K562 (cell line): Measurements from ENCODE around the gene EOGT. TPM values are rescaled to one million over a fixed set of nuclear protein-coding genes. Genes with fewer than 3 reads are reported as not detected.

Experiments used
- ATAC-seq: fragments of 200-7000 bp; cut with Tn5 transposase; 3 replicates; pipeline ENCODE4 v1.9.1; 2020; ENCODE audit warnings: moderate library complexity
- BruUV-seq: library from RNA; stranded (reverse); fragments of 400-500 nt; replicated peaks from 2 replicates; lab custom pipeline; 2021; lab: Mats Ljungman, UMichigan
- CTCF ChIA-PET: fragments of 300-600 bp; formaldehyde crosslinking; extraction: SDS; loops from one replicate; lab custom pipeline; 2021; ENCODE audit warnings: low intra/inter-chr PET ratio; lab: Yijun Ruan, JAX
- POLR2A ChIA-PET: fragments of 300-600, 350-650 bp; sonication (Branson Sonifier 250); formaldehyde crosslinking; extraction: SDS; loops from one replicate; lab custom pipeline; 2021; ENCODE audit warnings: antibody characterized with exemption, inconsistent platforms; lab: Yijun Ruan, JAX
- DNase-seq, 4 experiments: peaks; one replicate each; pipeline versions ENCODE4 v3.0.0 to v3.0.0-alpha.2; 2011 to 2018; ENCODE audit warnings: low spot score in 3 of 4, mixed read lengths in 3 of 4; ENCODE audit errors: extremely low read depth in 1 of 4
- FAIRE-seq: peaks from 2 replicates; lab custom pipeline; 2011; peaks lifted over from hg19 to GRCh38; lab: Jason Lieb, UNC
- H2AFZ ChIP-seq: 2 replicates; pipeline ENCODE4 v1.6.0; 2011; ENCODE audit warnings: low read depth, low read length, control low read depth, inconsistent platforms
- H3K27ac ChIP-seq: fragments of 200-600 bp; 3 replicates; pipeline ENCODE4 v1.8.0; 2011; ENCODE audit warnings: low read depth, mild to moderate bottlenecking, control low read depth, inconsistent platforms, low read length, moderate library complexity, mixed read lengths; ENCODE audit errors: extremely low read depth
- H3K27me3 ChIP-seq, 2 experiments: fragments of 300-600 bp in 1 of 2; 2 replicates in 1 of 2; 3 replicates in 1 of 2; pipeline versions ENCODE4 v1.6.0 to v1.8.0; 2011; ENCODE audit warnings: inconsistent platforms in 2 of 2, low read length in 2 of 2, mild to moderate bottlenecking in 1 of 2, mixed read lengths in 1 of 2, moderate library complexity in 1 of 2; ENCODE audit not compliant: control insufficient read depth in 2 of 2, insufficient read depth in 2 of 2
- H3K36me3 ChIP-seq: fragments of 300-600 bp; 3 replicates; pipeline ENCODE4 v1.8.0; 2011; ENCODE audit warnings: mild to moderate bottlenecking, low read length, inconsistent platforms; ENCODE audit not compliant: control insufficient read depth, insufficient read depth
- H3K4me1 ChIP-seq, 2 experiments: fragments of 200-600 bp in 1 of 2; replicated peaks in 1 of 2; 2 replicates in 1 of 2; 3 replicates in 1 of 2; pipeline versions ENCODE4 v1.5.1 to v1.8.0; 2011; ENCODE audit warnings: inconsistent platforms in 2 of 2, low read length in 2 of 2, mild to moderate bottlenecking in 1 of 2, mixed read lengths in 1 of 2, moderate library complexity in 1 of 2; ENCODE audit not compliant: control insufficient read depth in 2 of 2, insufficient read depth in 2 of 2
- H3K4me2 ChIP-seq: 2 replicates; pipeline ENCODE4 v1.6.1; 2011; ENCODE audit warnings: low read length, control low read depth, inconsistent platforms, mixed read lengths; ENCODE audit not compliant: insufficient read depth
- H3K4me3 ChIP-seq: fragments of 200-600 bp; sonication (generic), shearing (Covaris generic); 2 replicates; pipeline ENCODE4 v1.5.1; 2016; ENCODE audit warnings: control low read depth, inconsistent platforms
- H3K79me2 ChIP-seq: fragments of 200-600 bp; 3 replicates; pipeline ENCODE4 v1.8.0; 2011; ENCODE audit warnings: low read length, inconsistent platforms; ENCODE audit not compliant: control insufficient read depth, insufficient read depth
- H3K9ac ChIP-seq, 2 experiments: 2 replicates each; pipeline versions ENCODE4 v1.6.0 to v1.6.1; 2011; ENCODE audit warnings: low read depth in 2 of 2, low read length in 2 of 2, control low read depth in 1 of 2, inconsistent platforms in 1 of 2, mild to moderate bottlenecking in 1 of 2, mixed read lengths in 1 of 2; ENCODE audit not compliant: insufficient read depth in 1 of 2
- H3K9me1 ChIP-seq: one replicate; pipeline ENCODE4 v1.6.0; 2011; ENCODE audit warnings: inconsistent platforms, mild to moderate bottlenecking, low read length, moderate library complexity; ENCODE audit not compliant: control insufficient read depth, insufficient read depth
- H3K9me3 ChIP-seq: replicated peaks from 2 replicates; pipeline ENCODE4 v1.5.1; 2011; ENCODE audit warnings: low read depth, low read length, inconsistent platforms; ENCODE audit not compliant: control insufficient read depth, insufficient read depth
- H4K20me1 ChIP-seq: replicated peaks from 2 replicates; pipeline ENCODE4 v1.6.1; 2011; ENCODE audit warnings: low read length, inconsistent platforms, mixed read lengths; ENCODE audit not compliant: control insufficient read depth, insufficient read depth
- CEBPZ ChIP-seq: fragments of 150-350 bp; IDR thresholded peaks from 2 replicates; pipeline ENCODE4 v1.6.1; 2014; ENCODE audit warnings: low read depth, mild to moderate bottlenecking, low read length, borderline replicate concordance
- MLLT1 ChIP-seq, 2 experiments: fragments of 450-650 bp; IDR thresholded peaks; 2 replicates each; pipeline ENCODE4 v1.6.1; 2016
- PYGO2 ChIP-seq: fragments of 450-650 bp; IDR thresholded peaks from 2 replicates; pipeline ENCODE4 v1.6.1; 2016; ENCODE audit warnings: mild to moderate bottlenecking, missing genetic modification characterization, moderate library complexity, missing compliant biosample characterization
- ZNF699 ChIP-seq: fragments of 250-450 bp; sonication (Bioruptor Pico); IDR thresholded peaks from 2 replicates; pipeline ENCODE4 v1.8.0; 2021; ENCODE audit warnings: mild to moderate bottlenecking, moderate library complexity; ENCODE audit not compliant: insufficient replicate concordance
- WGBS: fragments of 100-300 bp; shearing (Covaris generic); methylation state at CpG from one replicate; pipeline ENCODE4 v1.1.6; 2016; ENCODE audit warnings: low coverage, mixed read lengths; ENCODE audit not compliant: insufficient coverage; ENCODE audit errors: missing lambda C conversion rate; 5-methylcytosine and 5-hydroxymethylcytosine counted together
- in situ Hi-C: fragments of 300-500 bp; cut with MboI; formaldehyde crosslinking; loops from 4 replicates; pipeline ENCODE4 v1.15.0; 2018; ENCODE audit warnings: inconsistent platforms, mixed read lengths
- intact Hi-C: fragments of 100-400 bp; cut with micrococcal nuclease; formaldehyde crosslinking; loops from 2 replicates; pipeline ENCODE4 v1.14.2; 2022
- polyA plus RNA-seq, 8 experiments: library from polyadenylated mRNA; depleted of rRNA in 4 of 8; stranded (reverse) in 5 of 8; unstranded in 3 of 8; fragments of >200 nt; fragmentation: Nextera tagmentation in 2 of 8; fragmentation: Illumina TruSeq in 1 of 8; extraction: Ambion mirVana in 2 of 8; extraction: Trizol in 1 of 8; gene quantifications; 2 replicates each; pipeline versions ENCODE4 v1.2.1 to v1.2.3, GENCODE V29; 2011 to 2014; ENCODE audit warnings: inconsistent platforms in 1 of 8, missing spikeins in 1 of 8
- total RNA-seq, 7 experiments: library from RNA; depleted of rRNA in 6 of 7; stranded (reverse); fragments of >200 nt in 6 of 7; fragmentation: Illumina TruSeq in 2 of 7; extraction: Trizol in 2 of 7; gene quantifications; 2 replicates each; pipeline versions ENCODE4 v1.2.1 to v1.2.3, GENCODE V29; 2011 to 2021; ENCODE audit warnings: low replicate concordance in 1 of 7

The EOGT gene
- total and polyA plus RNA-seq, 9 of the 15 experiments (the other 6 are each of a cell fraction or from before 2014, with no cell fraction given): 3.6 to 17.9 (median 7.4) TPM

GRCh38 chr3:69012100-69012799 is 1.2 kb downstream of the EOGT start:
- intact Hi-C loops: loop anchor here (2.0 kb wide), 1 partner anchor 73 kb away; the partner anchor contains the start of gene ARL6IP5
- ChIA-PET POLR2A (interaction anchor here (0.7 kb wide), 2 partner anchors 9 to 17 kb away, joined by 3 read pairs; no protein-coding TSS in a partner anchor), CTCF (no interaction called here)
- no peak for FAIRE-seq
- no peaks in the 10 kb centered on the region for H3K27me3 ChIP-seq
- TF ChIP-seq CEBPZ (no peak), ZNF699 (CRISPR knock-in tag) (no peak), PYGO2 (tag) (no peak), MLLT1 (IDR thresholded peaks at IDR 0.05) (peak in 1 of 2 experiments; percentile 66; a peak in 2 of 4 replicates)
- H3K36me3 ChIP-seq: peaks cover 34% of the 10 kb centered on the region; the same call in 2 of the 3 replicates
- H3K27ac ChIP-seq: no peak overlapping the region
- DNase-seq: no peak
- no peak for ATAC-seq
- H3K79me2 ChIP-seq: peaks cover 18% of the 10 kb centered on the region
- peaks cover 11 to 17% of the 10 kb centered on the region in 2 experiments for H3K4me1 ChIP-seq
- in situ Hi-C loops: no loop called here
- H4K20me1 ChIP-seq: no peaks in the 10 kb centered on the region
- WGBS: 72% methylated on average over 20 of the region's 22 CpGs
- BruUV-seq: no TSS peak
- peak overlapping the region; percentile 83 for H3K4me2 ChIP-seq
- peak overlapping the region; percentile 86 to 94; a peak in 3 of 4 replicates for H3K9ac ChIP-seq
- H2AFZ ChIP-seq: peak overlapping the region; percentile 94
- H3K9me1 ChIP-seq: no peaks in the 10 kb centered on the region
- no peaks in the 10 kb centered on the region for H3K9me3 ChIP-seq
- H3K4me3 ChIP-seq: peak overlapping the region; percentile 79
